ENCODE measurements around the gene PI3.

Gene PI3

GRCh38 chr20:45221076-45221475 lies 46.4 kb downstream of the PI3 start, which contains the start of gene SEMG2:
SEMG2 (plus strand) TSS chr20:45221373; CDS start chr20:45221390, 17 bp downstream.
- Histone ChIP-seq H3K36me3 (ENCODE audit: control insufficient read depth, insufficient read depth, low read length) (no peaks in the 10 kb centered on the region), H3K4me1 (ENCODE audit: control insufficient read depth, insufficient read depth, low read length, poor library complexity, severe bottlenecking) (no peaks in the 10 kb centered on the region), H3K27ac (ENCODE audit: low read depth, low read length, severe bottlenecking) (no peak within 1 kb of the TSS), H3K9me3 (ENCODE audit: control insufficient read depth, low read length) (peaks cover 3% of the 10 kb centered on the region), H3K4me3 (ENCODE audit: extremely low read depth, insufficient read depth, low read length, poor library complexity, severe bottlenecking) (no peak within 1 kb of the TSS)
- WGBS, 2 experiments (ENCODE audit: insufficient coverage in 2 of 2) = 80% methylated on average over 1 of the region's 4 CpGs; no CpG with 5 or more reads in 1 of the 2 experiments

- no peaks in the 10 kb centered on the region for H3K4me1 ChIP-seq (ENCODE audit: control insufficient read depth, insufficient read depth, low read length, poor library complexity, severe bottlenecking)
- H3K9me3 ChIP-seq (ENCODE audit: control insufficient read depth, low read length) = no peaks in the 10 kb centered on the region
- H3K4me3 ChIP-seq (ENCODE audit: extremely low read depth, insufficient read depth, low read length, poor library complexity, severe bottlenecking) = no peak overlapping the region
- no peak overlapping the region for H3K27ac ChIP-seq (ENCODE audit: low read depth, low read length, severe bottlenecking)
- H3K36me3 ChIP-seq (ENCODE audit: control insufficient read depth, insufficient read depth, low read length) = no peaks in the 10 kb centered on the region
Observed at GRCh38 chr20:45223136-45223535, 48.4 kb downstream of the PI3 start.

Measured in mesodermal cell (in vitro differentiated cells).